CD4-positive, alpha-beta T cell treated with Interleukin-15 for 4 hours (primary cell): ENCODE data around the gene CAPN2.

Experiments
- DNase-seq: peaks from one replicate; pipeline ENCODE4 v3.0.0-alpha.2; 2020; ENCODE audit warnings: low spot score

Gene CAPN2

DNA sequence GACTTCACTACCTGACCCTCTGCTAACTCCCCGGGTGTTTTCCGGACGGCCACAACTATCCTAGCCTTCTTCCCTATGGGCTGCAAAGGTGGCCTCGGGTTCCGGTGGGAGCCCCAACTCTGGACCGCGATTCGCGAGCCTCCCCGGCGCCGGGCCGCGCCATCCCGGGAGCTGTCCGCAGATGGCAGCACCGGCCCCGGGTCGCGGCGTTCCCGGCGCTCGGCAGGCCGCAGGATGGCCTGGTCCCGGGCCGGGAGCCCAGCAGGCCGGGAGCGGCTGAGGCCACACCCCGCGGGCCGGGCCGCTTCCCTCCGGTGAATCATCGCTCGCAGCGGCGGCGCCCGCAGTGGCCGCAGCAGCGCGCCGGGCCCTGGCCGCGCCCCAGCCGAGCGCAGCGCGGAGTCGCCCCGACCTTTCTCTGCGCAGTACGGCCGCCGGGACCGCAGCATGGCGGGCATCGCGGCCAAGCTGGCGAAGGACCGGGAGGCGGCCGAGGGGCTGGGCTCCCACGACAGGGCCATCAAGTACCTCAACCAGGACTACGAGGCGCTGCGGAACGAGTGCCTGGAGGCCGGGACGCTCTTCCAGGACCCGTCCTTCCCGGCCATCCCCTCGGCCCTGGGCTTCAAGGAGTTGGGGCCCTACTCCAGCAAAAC, at the start of gene CAPN2:
Gene CAPN2 (plus strand): TSS at position 346 of the 656 bp plus-strand sequence. CDS start 102 bp downstream, at position 448.
- DNase-seq = peak; percentile 64

DNA sequence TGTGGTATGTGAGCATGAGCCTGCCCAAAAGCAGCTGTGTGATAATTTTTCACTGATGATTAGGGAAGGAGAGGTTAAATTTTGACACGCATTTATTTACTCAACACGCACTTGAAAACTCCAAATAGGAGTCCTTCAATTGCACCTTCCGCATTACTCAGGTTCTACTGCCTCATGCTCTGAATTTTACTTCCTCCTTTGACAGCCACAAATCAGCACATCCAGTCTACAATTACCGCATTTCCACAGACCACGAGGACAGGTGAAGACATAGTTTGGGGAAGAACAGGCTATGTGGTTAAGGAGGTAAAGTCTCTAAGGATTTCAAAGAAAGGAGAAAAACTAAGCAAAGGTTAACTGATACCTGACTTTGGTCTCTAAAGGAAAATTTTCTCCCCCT, 49.4 kb upstream of the CAPN2 start:
- no peak for DNase-seq

DNA sequence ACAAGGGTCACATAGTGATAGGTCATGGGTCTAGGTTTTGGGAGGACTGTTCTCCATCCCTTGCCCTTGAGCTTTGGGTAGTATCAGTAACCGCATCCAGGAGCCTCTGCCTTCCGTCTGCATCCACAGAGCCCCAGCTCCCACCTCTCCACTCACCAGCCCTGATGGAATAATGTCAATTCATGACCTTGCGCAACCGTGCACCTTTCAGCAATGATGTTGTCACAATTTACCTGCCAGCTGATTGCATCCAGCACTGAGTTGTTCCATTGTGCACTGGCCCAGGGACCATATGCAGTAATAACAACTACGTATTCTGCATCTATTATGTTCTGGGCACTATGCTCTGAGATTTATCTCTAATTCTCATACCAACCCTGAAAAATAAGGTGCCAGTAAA, 48.2 kb upstream of the CAPN2 start:
- DNase-seq = no peak

DNA sequence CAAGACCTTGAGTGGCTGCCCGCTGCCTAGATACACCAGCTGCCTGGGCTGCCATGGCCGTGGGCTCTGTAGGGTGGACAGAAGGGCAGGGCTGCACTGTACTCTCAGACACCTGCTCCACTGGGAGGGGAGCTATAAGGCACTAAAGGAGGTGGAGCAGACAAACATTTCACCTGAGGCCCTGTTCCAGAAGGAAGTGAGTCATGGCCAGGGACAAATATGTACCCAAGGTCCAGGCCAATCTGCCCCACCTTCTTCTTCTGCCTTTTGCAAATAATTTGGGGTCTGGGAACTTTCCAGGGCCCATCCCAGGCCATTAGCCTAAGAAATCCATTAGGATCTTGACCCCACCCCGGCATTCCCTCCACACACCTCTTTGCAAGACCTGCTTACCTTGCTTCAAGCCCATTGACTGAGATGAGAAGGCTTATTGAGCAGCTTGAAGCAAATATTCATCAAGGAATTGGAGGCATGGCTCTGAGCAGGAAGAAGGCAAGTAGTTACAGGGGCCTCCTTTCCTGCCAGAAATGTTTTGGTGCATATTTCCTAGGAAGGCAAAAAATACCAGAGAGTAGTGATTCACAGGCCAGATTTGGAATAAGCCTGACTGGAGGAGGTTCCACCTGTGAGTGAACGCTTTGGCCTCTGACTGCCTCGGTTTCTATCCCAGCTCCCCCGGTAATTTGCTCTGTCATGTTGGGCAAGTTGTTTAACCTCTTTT, 46.6 kb upstream of the CAPN2 start, which contains the start of gene CAPN8:
Gene CAPN8 (minus strand): TSS at position 110 of the 721 bp plus-strand sequence. CDS start 55 bp downstream, at position 55.
- DNase-seq = no peak

DNA sequence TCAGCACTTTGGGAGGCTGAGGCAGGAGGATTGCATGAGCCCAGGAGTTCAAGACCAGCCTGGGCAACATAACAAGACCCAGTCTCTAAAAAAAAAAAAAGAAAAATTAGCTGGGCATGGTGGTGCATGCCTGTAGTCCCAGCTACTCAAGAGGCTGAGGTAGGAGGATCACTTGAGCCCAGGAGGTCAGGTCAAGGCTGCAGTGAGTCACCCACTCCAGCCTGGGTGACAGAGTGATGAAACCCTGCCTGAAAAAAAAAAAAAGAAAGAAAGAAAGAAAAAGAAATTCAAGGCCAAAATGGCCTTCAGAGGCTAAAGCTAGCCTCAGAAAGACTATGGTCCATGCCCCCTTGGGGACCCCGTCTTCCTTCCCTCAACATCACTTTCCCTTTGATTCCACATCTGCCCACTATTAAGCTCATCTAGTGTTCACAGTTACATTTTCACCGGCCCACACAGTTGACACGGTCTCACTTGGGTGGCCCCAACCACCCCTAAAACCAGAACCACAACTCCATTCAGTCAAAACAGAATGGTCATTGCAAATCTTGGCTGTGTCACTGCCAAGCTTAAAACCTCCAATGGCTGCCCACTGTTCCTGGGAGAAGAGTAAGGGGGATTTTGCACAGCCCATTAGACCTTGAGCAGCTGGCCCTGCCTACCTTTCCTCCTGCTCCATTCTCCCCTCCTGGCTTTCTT, 44.7 kb upstream of the CAPN2 start:
- no peak for DNase-seq

DNA sequence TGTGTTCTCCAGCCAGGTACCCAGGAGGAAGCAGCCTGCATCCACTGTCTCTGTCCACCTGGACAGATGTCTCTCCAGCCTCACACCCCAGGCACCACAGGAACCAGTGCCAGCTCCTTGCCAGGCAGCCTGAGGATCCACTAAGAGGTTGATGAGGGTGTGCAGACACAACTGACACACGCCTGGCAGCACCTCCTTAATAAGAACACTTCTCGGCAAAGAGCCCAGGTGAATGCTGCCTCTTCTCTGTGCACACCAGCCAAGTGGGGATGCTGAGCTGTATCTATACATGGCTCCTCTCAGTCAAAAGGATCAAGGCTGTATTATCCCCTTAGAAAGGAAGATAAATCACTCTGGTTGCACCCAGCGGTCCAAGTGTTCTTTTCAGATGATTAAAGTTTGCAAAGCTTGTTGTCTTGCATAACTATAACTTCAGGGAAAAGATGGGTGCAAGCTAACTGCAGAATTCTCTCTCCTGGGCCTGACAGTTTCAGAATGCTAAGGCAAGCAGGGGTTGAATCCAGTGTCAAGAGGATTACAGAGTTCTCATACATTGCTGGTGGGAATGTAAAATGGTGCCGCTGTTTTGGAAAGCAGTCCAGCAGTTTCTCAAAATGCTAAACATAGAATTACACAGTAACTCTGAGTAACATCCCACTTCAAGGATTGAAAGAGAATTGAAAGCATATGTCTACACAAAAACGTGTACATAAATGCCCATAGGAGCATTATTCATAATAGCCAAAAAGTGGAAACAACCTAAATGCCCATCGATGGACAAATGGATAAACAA, 43.1 kb upstream of the CAPN2 start:
- DNase-seq = no peak

DNA sequence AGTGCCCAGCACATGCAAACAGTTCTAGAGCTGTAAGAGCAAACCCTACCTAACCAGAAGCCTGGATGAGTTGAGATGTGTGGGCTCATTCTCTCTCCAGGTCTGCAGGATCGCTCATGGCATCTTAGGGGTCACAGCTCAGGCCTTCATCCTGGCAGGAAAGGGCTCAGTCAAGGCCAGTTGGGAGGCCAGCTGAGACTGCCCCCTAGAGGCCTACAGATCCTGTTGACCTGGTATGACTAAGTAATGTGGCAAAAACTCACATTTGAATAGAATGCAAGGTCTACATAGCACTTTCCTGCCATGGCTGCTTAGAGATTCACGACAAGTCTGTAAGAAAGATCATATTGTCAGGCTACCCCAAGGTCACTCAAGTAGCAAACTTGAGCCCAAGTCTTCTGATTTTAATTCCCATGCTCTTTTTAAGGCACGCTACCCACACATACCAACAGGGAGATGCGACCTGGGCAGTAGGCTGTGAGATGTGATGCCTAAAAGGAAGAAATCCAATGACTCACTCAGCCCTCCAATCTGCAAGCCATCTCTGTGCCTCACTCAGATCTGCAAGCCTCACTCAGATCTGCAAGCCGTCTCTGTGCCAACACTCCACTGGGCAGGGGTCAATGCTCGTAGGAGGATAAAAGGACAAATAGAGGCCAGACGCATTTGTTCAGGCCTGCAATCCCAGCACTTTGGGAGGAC, 41.7 kb upstream of the CAPN2 start:
- no peak for DNase-seq

DNA sequence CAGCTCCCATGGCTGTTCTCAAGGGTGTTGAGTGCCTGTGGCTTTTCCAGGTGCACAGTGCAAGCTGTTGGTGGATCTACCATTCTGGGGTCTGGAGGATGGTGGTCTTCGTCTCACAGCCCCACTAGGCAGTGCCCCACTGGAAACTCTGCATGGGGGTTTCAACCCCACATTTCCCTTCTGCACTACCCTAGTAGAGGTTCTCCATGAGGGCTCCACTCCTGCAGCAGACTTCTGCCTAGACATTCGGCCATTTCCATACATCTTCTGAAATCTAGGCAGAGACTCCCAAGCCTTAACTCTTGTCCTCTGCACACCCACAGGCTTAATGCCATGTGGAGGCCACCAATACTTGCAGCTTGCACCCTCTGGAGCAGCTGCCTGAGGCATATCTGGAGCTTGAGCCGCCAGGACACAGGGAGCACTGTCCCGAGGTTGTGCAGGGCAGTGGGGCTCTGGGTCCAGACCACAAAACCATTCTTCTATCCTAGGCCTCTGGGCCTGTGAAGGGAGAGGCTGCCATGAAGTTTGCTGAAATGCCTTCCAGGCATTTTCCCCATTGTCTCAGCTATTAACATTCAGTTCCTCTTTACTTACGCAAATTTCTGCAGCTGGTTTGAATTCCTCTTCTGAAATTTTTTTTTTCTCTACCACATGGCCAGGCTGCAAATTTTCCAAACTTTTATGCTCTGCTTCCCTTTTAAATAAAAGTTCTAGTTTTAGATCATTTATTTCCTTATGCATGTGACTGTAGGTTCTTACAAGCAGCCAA, 38.0 kb upstream of the CAPN2 start:
- DNase-seq = no peak

DNA sequence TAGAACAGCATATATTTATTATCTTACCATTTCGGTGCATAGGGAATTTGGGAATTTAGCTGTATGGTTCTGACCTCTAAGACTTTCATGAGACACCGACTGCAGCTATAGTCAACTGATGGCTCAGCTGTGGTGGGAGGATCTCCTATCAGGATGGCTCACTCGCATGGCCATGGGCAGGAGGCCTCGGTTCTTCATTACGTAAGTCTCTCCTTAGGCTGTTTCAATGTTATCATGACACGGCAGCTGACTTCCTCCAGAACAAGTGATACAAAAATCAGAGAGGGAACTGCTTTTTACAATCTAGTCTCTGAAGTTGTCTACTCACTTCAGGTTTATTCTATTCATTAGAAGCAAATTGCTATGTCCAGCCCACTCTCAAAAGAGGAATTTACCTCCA, 33.5 kb upstream of the CAPN2 start:
- no peak for DNase-seq

DNA sequence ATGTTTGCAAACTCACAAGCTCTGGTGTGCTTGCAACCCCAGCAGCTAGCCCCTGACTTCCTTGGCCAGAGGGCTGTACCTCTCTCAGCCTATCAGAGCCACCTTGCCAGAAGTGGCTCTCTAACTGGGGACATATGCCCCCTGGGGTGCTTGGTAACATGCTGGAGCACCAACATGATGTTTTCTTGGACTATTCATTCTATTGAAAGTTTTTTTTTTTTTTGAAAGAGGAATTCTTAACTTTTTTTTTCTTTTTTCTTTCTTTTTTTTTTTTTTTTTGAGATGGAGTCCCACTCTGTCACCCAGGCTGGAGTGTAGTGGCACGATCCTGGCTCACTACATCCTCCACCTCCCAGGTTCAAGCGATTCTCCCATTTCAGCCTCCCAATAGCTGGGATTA, 32.2 kb upstream of the CAPN2 start:
- DNase-seq = no peak

DNA sequence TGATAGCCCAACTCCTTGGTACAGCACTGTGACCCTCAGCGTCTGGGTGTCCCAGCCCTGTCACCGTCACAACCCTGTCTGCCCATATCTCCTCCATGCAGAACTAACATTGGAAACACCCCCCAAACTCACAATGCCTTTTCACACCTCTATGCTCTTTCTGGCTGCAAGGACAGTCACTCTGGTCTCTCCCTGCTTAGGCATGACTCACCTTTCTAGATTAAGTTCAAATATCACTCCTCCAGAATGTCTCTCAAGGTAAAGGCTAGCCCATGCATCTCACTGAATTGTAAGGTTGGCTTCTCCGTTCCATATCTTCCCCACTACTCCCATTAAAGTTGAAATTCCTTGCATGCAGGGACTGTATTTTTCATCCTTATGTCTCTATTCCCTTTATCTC, 29.8 kb upstream of the CAPN2 start:
- no peak for DNase-seq

DNA sequence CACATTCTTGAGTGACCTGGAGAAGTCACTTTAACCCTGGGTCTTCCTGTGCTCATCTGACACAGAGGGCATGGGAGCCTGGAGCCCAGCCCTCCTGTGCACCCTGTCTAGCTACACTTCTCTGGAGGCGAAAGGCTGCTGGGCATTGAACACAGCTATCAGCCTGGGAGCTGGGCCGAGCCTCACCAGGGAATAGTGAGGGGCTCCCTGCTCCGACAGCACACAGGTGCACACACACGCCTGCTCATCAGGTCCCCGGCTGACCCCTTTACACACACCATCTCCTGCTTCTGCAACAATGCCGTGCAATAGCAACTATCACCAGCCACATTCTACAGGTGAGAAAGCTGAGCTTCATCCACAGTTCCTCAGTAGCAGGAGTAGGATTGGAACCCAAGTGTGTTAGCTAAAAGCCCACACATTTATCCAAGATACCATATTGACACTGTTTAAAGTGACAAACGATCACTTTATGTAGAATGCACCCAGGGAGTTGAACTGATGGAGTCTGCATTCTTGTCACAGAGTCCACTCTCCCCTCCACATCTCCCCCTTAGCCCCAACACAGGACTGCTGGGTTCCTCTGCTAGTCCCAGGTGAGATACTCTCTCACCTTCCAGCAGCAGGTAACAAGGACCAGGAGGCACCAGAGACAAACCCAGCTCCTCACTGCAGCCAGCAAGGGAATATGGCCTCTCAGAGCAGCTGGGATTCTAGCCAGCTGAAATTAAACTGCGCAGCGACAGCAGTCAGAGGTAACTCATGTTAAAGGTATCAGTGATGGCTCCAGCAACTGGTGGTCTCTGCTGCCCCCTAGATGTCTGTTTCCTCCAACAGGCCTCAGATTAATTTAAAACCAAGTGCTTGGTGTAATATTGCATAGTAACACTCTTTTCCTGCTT, 28.5 kb upstream of the CAPN2 start:
- peak; percentile 51 for DNase-seq

DNA sequence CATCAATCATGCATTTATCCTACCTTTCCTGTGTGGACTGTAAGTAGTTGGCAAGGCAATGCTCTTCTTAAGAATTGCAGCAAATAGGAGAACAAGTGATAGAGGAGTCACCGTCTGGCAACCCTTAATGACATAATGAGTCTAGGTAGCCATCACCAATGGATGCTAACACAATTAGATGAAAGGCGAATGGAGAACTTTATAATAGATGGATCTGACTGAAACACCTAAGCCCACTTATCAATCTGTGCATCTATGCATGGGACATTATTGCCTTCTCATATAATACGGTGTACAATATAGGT, 27.9 kb upstream of the CAPN2 start:
- no peak for DNase-seq

DNA sequence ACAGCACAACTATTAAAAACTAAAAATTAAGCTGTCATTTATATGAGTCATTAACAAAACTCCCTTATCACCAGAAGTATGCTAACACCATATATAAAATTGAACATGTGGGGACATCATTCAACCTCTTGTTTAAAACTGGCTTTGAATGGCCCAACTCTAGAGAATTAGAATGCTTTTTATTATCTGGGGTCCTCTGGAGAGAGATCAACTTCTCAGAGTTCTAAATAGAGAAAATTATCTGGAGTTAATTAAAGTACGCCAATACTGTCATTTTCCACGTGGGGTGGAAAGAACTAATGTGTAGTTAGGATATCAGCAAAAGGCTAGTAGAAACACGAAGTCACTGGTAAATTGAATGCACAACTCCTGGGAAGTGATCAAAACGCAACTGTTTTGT, 21.2 kb upstream of the CAPN2 start:
- DNase-seq = no peak

DNA sequence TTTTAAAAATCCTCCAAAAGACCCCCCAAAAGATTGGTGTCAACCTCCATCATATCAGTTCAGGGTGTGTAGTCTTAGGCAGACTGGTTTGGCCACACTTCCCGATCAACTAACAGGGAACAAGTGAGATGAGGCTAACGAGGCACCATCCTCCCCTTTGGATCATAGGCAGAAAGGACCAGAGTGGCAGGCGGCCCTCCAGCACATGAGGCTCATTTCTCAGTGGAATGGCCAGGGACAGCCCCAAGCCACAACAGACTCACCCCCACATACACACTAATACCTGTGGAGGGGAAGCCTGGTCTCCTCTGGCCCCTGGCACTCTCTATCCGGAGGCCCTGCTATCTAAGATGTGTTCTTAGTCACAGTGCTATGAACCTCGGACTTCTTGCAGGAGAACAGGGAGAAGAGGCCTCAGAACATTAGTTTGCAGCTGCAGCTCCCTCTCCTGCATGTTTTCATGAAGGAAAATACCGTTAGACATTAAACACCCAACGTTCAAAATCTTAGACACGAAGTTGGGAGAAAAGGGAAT, 17.3 kb upstream of the CAPN2 start:
- DNase-seq = no peak

DNA sequence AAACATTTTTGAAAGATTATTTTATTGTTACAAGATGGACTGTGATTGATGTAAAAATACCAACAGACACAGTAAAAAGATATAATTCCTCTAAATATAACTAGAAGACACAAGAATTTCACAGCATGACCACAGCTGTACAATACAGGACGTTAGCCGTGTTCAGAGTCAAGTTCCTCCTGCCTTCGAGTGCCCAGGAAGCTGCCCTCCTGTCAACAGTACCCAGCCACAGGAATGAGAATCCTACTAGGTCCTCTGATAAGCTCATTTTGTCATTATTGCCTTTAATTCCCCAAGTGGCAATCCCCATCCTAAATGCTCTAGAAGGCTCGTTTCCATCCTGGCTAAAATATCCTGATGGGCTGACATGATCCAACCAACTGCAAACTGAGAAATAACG, 16.4 kb upstream of the CAPN2 start:
- DNase-seq = no peak

DNA sequence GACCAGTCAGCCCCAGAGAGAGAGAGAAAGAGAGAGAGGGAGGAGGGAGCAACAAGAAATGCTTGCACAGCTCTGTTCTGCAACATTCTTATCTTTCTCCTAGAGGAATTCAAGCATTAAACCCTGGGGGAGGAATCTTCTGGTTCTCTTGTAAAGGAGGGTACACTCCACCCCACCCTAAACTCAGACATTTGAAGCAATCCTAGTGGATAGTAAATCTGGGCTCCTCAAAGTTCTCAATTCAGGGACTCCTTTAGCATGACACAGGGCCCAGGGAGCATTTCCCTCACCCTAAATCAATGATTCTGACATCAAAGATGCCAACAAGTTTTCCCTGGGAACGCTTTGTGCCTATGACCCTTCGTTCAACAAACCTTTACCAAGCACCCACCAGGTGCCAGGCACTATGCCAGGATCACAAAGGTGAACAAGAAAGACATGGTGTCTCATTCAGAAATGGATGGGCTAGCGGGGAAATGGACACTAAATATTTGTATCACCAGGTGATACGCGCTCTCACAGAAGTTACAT, 11.9 kb upstream of the CAPN2 start:
- DNase-seq = no peak

DNA sequence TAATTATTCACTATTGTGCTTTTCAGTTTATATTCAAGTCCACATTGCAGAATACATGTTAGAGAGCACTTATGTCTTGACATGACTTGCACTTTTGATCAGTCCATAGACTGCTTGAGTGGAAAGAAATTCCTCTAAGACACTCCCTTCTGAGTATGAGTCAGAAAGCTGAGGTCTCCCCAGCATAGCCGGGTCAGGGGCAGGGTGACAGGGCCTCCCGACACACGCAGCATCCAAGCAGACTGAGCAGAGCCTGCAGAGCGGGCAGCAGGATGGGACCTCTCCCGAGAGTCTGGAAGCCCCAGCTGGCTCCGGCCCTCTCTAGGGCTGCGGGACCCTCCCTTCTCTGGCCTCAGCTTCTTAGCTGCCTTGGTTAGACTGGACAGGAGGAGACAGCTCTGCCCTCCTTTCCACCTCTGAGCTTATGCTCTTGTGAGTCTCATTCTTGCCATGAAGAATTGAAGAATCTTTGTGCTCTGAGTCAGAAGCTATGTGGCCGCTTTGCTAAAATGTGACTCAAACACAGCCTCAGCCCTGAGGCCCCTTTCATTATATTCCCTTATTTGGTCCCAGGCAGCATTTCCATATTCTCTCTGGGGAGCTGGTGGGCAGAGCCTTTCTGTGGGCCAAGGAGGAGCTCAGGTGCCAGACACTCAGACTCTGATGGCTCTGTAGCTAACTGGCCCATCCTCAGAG, 11.2 kb upstream of the CAPN2 start:
- DNase-seq = no peak
